K562 (cell line): ENCODE data around the gene CD52. TPM values are rescaled to one million over a fixed set of nuclear protein-coding genes. Genes with fewer than 3 reads are reported as not detected.
"Not testable (repeated sequence)": the region's sequence is repeated elsewhere in the genome, so short reads cannot be mapped to it uniquely, and the experiment has no call there.

ENCODE experiments used
- ASH1L ChIP-seq: fragments of 450-650 bp; IDR thresholded peaks from 2 replicates; pipeline ENCODE4 v1.6.1; 2018; ENCODE audit warnings: borderline replicate concordance, mild to moderate bottlenecking, low read depth; ENCODE audit not compliant: partially characterized antibody
- CBFA2T2 ChIP-seq: fragments of 450-650 bp; conservative IDR thresholded peaks from 2 replicates; pipeline ENCODE4 v1.6.1; 2017; ENCODE audit warnings: mild to moderate bottlenecking
- CREB1 ChIP-seq, 2 experiments: sonication (generic) in 1 of 2; formaldehyde crosslinking in 1 of 2; IDR thresholded peaks; 2 replicates each; pipeline versions ENCODE4 v1.6.1 to v1.8.0; 2012 to 2022; ENCODE audit warnings: inconsistent platforms in 1 of 2, mild to moderate bottlenecking in 1 of 2, missing genetic modification reagents in 1 of 2, moderate library complexity in 1 of 2
- EHMT2 ChIP-seq: fragments of 450-650 bp; IDR thresholded peaks from 2 replicates; pipeline ENCODE4 v1.6.1; 2018; ENCODE audit warnings: antibody characterized with exemption
- GTF2A2 ChIP-seq: IDR thresholded peaks from 2 replicates; pipeline ENCODE4 v1.6.1; 2016; ENCODE audit warnings: mild to moderate bottlenecking, missing genetic modification characterization, missing compliant biosample characterization
- LARP7 ChIP-seq: fragments of 450-650 bp; IDR thresholded peaks from 2 replicates; pipeline ENCODE4 v1.6.1; 2016
- LEF1 ChIP-seq: fragments of 450-650 bp; IDR thresholded peaks from 2 replicates; pipeline ENCODE4 v1.6.1; 2016; ENCODE audit warnings: mild to moderate bottlenecking
- NCOA1 ChIP-seq: fragments of 450-650 bp; IDR thresholded peaks from 2 replicates; pipeline ENCODE4 v1.6.1; 2016; ENCODE audit warnings: low read depth
- SMARCA4 ChIP-seq: fragments of 450-650 bp; IDR thresholded peaks from 2 replicates; pipeline ENCODE4 v1.6.1; 2016
- SMARCE1 ChIP-seq: fragments of 450-650 bp; IDR thresholded peaks from 2 replicates; pipeline ENCODE4 v1.7.1; 2016; ENCODE audit warnings: mild to moderate bottlenecking
- polyA plus RNA-seq, 8 experiments: library from polyadenylated mRNA; depleted of rRNA in 4 of 8; stranded (reverse) in 5 of 8; unstranded in 3 of 8; fragments of >200 nt; fragmentation: Nextera tagmentation in 2 of 8; fragmentation: Illumina TruSeq in 1 of 8; extraction: Ambion mirVana in 2 of 8; extraction: Trizol in 1 of 8; gene quantifications; 2 replicates each; pipeline versions ENCODE4 v1.2.1 to v1.2.3, GENCODE V29; 2011 to 2014; ENCODE audit warnings: inconsistent platforms in 1 of 8, missing spikeins in 1 of 8
- total RNA-seq, 7 experiments: library from RNA; depleted of rRNA in 6 of 7; stranded (reverse); fragments of >200 nt in 6 of 7; fragmentation: Illumina TruSeq in 2 of 7; extraction: Trizol in 2 of 7; gene quantifications; 2 replicates each; pipeline versions ENCODE4 v1.2.1 to v1.2.3, GENCODE V29; 2011 to 2021; ENCODE audit warnings: low replicate concordance in 1 of 7
- TF ChIP-seq, protein P1 (sequence below), 2 experiments: fragments of 450-650 bp in 1 of 2; sonication (generic) in 1 of 2; formaldehyde crosslinking in 1 of 2; IDR thresholded peaks; 2 replicates each; pipeline versions ENCODE4 v1.7.1 to v1.9.0; 2016 to 2022; ENCODE audit warnings: inconsistent platforms in 1 of 2, mild to moderate bottlenecking in 1 of 2, missing genetic modification reagents in 1 of 2
- TF ChIP-seq, protein P2 (sequence below): fragments of 450-650 bp; IDR thresholded peaks from 2 replicates; pipeline ENCODE4 v1.6.1; 2017; ENCODE audit warnings: antibody characterized with exemption, mild to moderate bottlenecking

Gene CD52
- total and polyA plus RNA-seq, 9 of the 15 experiments (the other 6 are each of a cell fraction or from before 2014, with no cell fraction given), result 34.9 to 488 (median 173) TPM

DNA sequence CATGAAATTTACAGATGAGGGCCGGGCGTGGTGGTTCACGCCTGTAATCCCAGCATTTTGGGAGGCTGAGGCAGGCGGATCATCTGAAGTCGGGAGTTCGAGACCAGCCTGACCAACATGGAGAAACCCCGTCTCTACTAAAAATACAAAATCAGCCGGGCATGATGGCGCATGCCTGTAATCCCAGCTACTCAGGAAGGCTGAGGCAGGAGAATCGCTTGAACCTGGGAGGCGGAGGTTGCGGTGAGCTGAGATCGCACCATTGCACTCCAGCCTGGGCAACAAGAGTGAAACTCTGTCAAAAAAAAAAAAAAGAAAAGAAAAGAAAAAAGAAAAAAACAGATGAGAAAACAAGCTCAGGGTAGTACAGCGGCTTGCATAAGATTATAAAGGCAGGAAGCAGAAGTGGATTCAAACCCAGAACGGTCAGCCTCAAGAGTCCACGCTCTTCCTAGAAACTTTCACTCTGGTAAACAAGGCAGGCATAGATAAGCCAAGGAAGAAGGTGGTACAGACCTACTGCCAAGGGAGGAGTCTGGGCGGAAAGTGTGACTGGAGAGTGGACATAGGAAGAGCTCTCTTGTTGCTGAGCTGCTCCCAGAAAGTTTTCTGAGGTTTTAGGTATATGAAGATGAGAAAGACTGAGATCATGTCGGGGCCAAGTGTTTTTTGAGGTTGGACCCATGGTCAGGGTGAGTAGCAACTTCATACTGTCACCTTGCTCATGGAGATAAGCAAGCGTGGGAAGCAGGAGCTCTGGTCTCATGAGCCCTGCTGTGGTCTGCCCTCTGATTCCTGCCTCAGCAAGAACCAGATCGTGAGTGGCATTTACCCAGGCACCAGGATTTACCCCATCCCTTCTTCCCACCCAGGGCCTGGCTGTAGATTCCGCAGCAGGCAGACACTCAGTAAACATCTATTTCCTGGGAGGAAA, 9.5 kb upstream of the CD52 start (continued):
- peak; percentile 78; the same call in 1 of the 2 replicates for TF ChIP-seq LARP7
- peak; percentile 77 for TF ChIP-seq LEF1
- TF ChIP-seq, protein P1, sequence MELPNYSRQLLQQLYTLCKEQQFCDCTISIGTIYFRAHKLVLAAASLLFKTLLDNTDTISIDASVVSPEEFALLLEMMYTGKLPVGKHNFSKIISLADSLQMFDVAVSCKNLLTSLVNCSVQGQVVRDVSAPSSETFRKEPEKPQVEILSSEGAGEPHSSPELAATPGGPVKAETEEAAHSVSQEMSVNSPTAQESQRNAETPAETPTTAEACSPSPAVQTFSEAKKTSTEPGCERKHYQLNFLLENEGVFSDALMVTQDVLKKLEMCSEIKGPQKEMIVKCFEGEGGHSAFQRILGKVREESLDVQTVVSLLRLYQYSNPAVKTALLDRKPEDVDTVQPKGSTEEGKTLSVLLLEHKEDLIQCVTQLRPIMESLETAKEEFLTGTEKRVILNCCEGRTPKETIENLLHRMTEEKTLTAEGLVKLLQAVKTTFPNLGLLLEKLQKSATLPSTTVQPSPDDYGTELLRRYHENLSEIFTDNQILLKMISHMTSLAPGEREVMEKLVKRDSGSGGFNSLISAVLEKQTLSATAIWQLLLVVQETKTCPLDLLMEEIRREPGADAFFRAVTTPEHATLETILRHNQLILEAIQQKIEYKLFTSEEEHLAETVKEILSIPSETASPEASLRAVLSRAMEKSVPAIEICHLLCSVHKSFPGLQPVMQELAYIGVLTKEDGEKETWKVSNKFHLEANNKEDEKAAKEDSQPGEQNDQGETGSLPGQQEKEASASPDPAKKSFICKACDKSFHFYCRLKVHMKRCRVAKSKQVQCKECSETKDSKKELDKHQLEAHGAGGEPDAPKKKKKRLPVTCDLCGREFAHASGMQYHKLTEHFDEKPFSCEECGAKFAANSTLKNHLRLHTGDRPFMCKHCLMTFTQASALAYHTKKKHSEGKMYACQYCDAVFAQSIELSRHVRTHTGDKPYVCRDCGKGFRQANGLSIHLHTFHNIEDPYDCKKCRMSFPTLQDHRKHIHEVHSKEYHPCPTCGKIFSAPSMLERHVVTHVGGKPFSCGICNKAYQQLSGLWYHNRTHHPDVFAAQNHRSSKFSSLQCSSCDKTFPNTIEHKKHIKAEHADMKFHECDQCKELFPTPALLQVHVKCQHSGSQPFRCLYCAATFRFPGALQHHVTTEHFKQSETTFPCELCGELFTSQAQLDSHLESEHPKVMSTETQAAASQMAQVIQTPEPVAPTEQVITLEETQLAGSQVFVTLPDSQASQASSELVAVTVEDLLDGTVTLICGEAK (IDR thresholded peaks at IDR 0.05), result peak; percentile 55
- TF ChIP-seq, protein P1 (CRISPR knock-in tag; IDR thresholded peaks at IDR 0.05), result not testable (repeated sequence)
- TF ChIP-seq CREB1 (IDR thresholded peaks at IDR 0.05), result peak; percentile 20; the same call in 1 of the 2 replicates
- TF ChIP-seq CREB1 (CRISPR knock-in tag; IDR thresholded peaks at IDR 0.05), result 0 out of 2 replicates have a peak, but pooled peaks have one; percentile 22
- TF ChIP-seq CBFA2T2, result peak; percentile 63; the same call in 1 of the 2 replicates
- peak; percentile 29 for TF ChIP-seq ASH1L
- 0 out of 2 replicates have a peak, but pooled peaks have one; percentile 3 for TF ChIP-seq GTF2A2 (tag)
- TF ChIP-seq, protein P2, sequence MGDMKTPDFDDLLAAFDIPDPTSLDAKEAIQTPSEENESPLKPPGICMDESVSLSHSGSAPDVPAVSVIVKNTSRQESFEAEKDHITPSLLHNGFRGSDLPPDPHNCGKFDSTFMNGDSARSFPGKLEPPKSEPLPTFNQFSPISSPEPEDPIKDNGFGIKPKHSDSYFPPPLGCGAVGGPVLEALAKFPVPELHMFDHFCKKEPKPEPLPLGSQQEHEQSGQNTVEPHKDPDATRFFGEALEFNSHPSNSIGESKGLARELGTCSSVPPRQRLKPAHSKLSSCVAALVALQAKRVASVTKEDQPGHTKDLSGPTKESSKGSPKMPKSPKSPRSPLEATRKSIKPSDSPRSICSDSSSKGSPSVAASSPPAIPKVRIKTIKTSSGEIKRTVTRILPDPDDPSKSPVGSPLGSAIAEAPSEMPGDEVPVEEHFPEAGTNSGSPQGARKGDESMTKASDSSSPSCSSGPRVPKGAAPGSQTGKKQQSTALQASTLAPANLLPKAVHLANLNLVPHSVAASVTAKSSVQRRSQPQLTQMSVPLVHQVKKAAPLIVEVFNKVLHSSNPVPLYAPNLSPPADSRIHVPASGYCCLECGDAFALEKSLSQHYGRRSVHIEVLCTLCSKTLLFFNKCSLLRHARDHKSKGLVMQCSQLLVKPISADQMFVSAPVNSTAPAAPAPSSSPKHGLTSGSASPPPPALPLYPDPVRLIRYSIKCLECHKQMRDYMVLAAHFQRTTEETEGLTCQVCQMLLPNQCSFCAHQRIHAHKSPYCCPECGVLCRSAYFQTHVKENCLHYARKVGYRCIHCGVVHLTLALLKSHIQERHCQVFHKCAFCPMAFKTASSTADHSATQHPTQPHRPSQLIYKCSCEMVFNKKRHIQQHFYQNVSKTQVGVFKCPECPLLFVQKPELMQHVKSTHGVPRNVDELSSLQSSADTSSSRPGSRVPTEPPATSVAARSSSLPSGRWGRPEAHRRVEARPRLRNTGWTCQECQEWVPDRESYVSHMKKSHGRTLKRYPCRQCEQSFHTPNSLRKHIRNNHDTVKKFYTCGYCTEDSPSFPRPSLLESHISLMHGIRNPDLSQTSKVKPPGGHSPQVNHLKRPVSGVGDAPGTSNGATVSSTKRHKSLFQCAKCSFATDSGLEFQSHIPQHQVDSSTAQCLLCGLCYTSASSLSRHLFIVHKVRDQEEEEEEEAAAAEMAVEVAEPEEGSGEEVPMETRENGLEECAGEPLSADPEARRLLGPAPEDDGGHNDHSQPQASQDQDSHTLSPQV, result peak; percentile 98
- TF ChIP-seq EHMT2, result peak; percentile 92
- TF ChIP-seq SMARCE1, result peak; percentile 76
- TF ChIP-seq SMARCA4, result peak; percentile 86
- TF ChIP-seq NCOA1, result peak; percentile 39; the same call in 1 of the 2 replicates
